ENCODE measurements around the gene LUZP2. TPM values are rescaled to one million over a fixed set of nuclear protein-coding genes. Genes with fewer than 3 reads are reported as not detected.

Gene LUZP2
- total RNA-seq, 2 experiments from 2014 or later = not detected

DNA sequence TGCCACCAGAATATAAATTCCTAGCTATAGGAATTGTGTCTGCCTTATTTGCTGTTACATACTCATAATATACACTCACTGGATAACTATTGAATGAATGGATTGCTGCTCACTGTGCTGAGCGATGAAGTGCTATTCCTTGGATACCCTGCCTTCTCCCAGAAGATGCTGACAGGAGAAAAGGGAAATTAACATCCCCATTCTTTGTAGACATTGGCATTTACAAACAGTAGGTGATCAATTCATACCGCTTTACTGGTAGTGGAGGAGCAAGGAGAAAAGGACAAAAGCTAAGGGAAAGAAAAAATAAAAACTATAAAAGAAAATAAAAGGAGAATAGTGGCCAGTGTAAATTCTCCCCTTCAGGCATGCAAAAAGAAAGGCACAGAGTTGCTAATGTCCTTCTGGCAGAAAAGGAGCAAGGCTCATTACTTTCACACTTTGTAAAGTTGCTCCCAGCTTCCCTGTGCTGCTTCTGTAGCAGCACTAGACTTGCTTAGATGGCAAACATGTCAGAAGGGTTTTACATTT is 183.0 kb downstream of the LUZP2 start:
- ChIA-PET CTCF (no interaction called here), POLR2A (no interaction called here)
- H3K4me3 Mint-ChIP-seq = no peak overlapping the region
- Histone ChIP-seq H3K4me1 (ENCODE audit: insufficient read depth, low read length) (no peaks in the 10 kb centered on the region), H3K36me3 (ENCODE audit: insufficient read depth, low read length) (no peaks in the 10 kb centered on the region), H3K9me3 (ENCODE audit: control insufficient read depth in 1 of 2, insufficient read depth in 1 of 2, low read length in 2 of 2) (peaks cover 0 to 13% of the 10 kb centered on the region in 2 experiments), H3K4me3 (ENCODE audit: low read length) (no peak overlapping the region), H3K27me3 (ENCODE audit: control insufficient read depth in 1 of 2, insufficient read depth in 2 of 2, low read length in 2 of 2) (no peaks in the 10 kb centered on the region), H3K27ac (ENCODE audit: low read depth in 1 of 2, low read length in 2 of 2) (no peak overlapping the region)
- intact Hi-C loops (cut with DNase I, micrococcal nuclease) = no loop called here
- DNase-seq (no peak), ATAC-seq (ENCODE audit: poor library complexity) (no peak)
- H3K9me3 Mint-ChIP-seq = peaks cover 2% of the 10 kb centered on the region
- no peaks in the 10 kb centered on the region for H3K27me3 Mint-ChIP-seq
- TF ChIP-seq, protein P1, sequence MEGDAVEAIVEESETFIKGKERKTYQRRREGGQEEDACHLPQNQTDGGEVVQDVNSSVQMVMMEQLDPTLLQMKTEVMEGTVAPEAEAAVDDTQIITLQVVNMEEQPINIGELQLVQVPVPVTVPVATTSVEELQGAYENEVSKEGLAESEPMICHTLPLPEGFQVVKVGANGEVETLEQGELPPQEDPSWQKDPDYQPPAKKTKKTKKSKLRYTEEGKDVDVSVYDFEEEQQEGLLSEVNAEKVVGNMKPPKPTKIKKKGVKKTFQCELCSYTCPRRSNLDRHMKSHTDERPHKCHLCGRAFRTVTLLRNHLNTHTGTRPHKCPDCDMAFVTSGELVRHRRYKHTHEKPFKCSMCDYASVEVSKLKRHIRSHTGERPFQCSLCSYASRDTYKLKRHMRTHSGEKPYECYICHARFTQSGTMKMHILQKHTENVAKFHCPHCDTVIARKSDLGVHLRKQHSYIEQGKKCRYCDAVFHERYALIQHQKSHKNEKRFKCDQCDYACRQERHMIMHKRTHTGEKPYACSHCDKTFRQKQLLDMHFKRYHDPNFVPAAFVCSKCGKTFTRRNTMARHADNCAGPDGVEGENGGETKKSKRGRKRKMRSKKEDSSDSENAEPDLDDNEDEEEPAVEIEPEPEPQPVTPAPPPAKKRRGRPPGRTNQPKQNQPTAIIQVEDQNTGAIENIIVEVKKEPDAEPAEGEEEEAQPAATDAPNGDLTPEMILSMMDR (IDR thresholded peaks at IDR 0.05) = no peak
- H3K27ac Mint-ChIP-seq = no peak overlapping the region
- H3K36me3 Mint-ChIP-seq (ENCODE audit: low read depth) = no peaks in the 10 kb centered on the region
- no peaks in the 10 kb centered on the region for H3K4me1 Mint-ChIP-seq (ENCODE audit: low read depth)

DNA sequence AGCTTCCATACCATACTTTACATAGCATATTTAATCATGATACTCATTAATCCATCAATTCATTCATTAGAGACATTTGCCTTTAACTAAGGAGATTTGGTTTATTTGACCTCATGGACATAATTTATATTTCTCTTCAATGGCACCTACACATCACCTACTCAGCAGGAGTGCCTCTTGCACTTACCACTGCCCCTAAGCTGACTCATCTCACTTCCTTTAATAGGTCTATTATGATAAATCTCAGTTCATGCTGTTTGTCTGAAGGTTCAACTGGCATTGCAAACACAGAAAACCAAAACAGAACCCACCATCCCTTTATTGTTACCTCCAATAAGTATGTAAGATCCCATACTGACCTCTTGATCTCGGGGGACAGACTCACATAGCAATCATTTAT is 186.7 kb downstream of the LUZP2 start:
- H3K4me1 ChIP-seq (ENCODE audit: insufficient read depth, low read length) = no peaks in the 10 kb centered on the region
- ATAC-seq (ENCODE audit: poor library complexity) = no peak
- Mint-ChIP-seq H3K36me3 (ENCODE audit: low read depth) (no peaks in the 10 kb centered on the region), H3K27ac (no peak overlapping the region), H3K4me3 (no peak overlapping the region), H3K9me3 (peaks cover 7% of the 10 kb centered on the region), H3K27me3 (no peaks in the 10 kb centered on the region), H3K4me1 (ENCODE audit: low read depth) (no peaks in the 10 kb centered on the region)
- intact Hi-C loops (cut with DNase I, micrococcal nuclease) = no loop called here
- H3K27ac ChIP-seq (ENCODE audit: low read depth in 1 of 2, low read length in 2 of 2) = no peak overlapping the region
- no peak for DNase-seq
- H3K36me3 ChIP-seq (ENCODE audit: insufficient read depth, low read length) = no peaks in the 10 kb centered on the region
- CTCF ChIA-PET = no interaction called here
- H3K4me3 ChIP-seq (ENCODE audit: low read length) = no peak overlapping the region
- no peaks in the 10 kb centered on the region for H3K27me3 ChIP-seq (ENCODE audit: control insufficient read depth in 1 of 2, insufficient read depth in 2 of 2, low read length in 2 of 2)
- peaks cover 0 to 9% of the 10 kb centered on the region in 2 experiments for H3K9me3 ChIP-seq (ENCODE audit: control insufficient read depth in 1 of 2, insufficient read depth in 1 of 2, low read length in 2 of 2)
- TF ChIP-seq, protein P1 (IDR thresholded peaks at IDR 0.05) = no peak
- POLR2A ChIA-PET = no interaction called here

DNA sequence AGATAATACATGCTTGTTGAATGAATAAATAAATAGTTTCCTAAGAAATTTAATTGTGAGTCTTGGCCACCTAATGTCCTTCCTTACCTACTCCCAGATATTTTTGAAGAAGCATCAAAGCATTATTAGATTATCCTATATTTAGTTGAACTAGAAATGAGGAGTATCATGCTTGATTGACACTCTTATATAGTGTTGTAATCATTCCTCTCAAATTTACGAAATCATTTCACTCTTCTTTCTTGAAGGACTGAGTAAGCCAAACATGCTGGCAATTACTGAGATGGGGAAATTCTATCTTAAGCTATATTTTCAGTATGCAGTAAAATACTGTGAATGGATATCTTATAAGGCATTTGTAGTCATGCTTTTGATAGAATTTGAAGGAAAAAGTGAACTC is 189.0 kb downstream of the LUZP2 start:
- H3K4me1 Mint-ChIP-seq (ENCODE audit: low read depth) = no peaks in the 10 kb centered on the region
- Histone ChIP-seq H3K36me3 (ENCODE audit: insufficient read depth, low read length) (no peaks in the 10 kb centered on the region), H3K9me3 (ENCODE audit: control insufficient read depth in 1 of 2, insufficient read depth in 1 of 2, low read length in 2 of 2) (peaks cover 0 to 7% of the 10 kb centered on the region in 2 experiments), H3K27me3 (ENCODE audit: control insufficient read depth in 1 of 2, insufficient read depth in 2 of 2, low read length in 2 of 2) (no peaks in the 10 kb centered on the region), H3K27ac (ENCODE audit: low read depth in 1 of 2, low read length in 2 of 2) (no peak overlapping the region), H3K4me3 (ENCODE audit: low read length) (no peak overlapping the region), H3K4me1 (ENCODE audit: insufficient read depth, low read length) (no peaks in the 10 kb centered on the region)
- peaks cover 10% of the 10 kb centered on the region for H3K9me3 Mint-ChIP-seq
- TF ChIP-seq, protein P1 (IDR thresholded peaks at IDR 0.05) = no peak
- H3K27me3 Mint-ChIP-seq = no peaks in the 10 kb centered on the region
- no peak overlapping the region for H3K27ac Mint-ChIP-seq
- intact Hi-C loops (cut with DNase I, micrococcal nuclease) = no loop called here
- POLR2A ChIA-PET = no interaction called here
- no peak overlapping the region for H3K4me3 Mint-ChIP-seq
- no peaks in the 10 kb centered on the region for H3K36me3 Mint-ChIP-seq (ENCODE audit: low read depth)
- ATAC-seq (ENCODE audit: poor library complexity) = no peak
- DNase-seq = no peak
- CTCF ChIA-PET = no interaction called here
